MM.1S (cell line): ENCODE measurements around the gene CCSER1.

Experiments
- DNase-seq: peaks from one replicate; pipeline ENCODE4 v3.0.0-alpha.2; 2015
- H2AFZ ChIP-seq: fragments of 300-600 bp; sonication (generic); 2 replicates; pipeline ENCODE4 v1.6.0; 2016; ENCODE audit warnings: antibody characterized with exemption, low read length
- H3F3A ChIP-seq: fragments of 300-600 bp; sonication (generic); 2 replicates; pipeline ENCODE4 v1.6.1; 2016; ENCODE audit warnings: mild to moderate bottlenecking, antibody characterized with exemption, low read length, moderate library complexity, mixed read lengths; ENCODE audit not compliant: insufficient read depth
- H3K27ac ChIP-seq: fragments of 300-600 bp; sonication (generic); 2 replicates; pipeline ENCODE4 v1.5.1; 2016; ENCODE audit warnings: mild to moderate bottlenecking, low read length
- H3K27me3 ChIP-seq: fragments of 300-600 bp; sonication (generic); replicated peaks from 2 replicates; pipeline ENCODE4 v1.6.0; 2016; ENCODE audit warnings: low read length; ENCODE audit not compliant: insufficient read depth
- H3K36me3 ChIP-seq: fragments of 300-600 bp; sonication (generic); replicated peaks from 2 replicates; pipeline ENCODE4 v1.6.1; 2016; ENCODE audit warnings: mild to moderate bottlenecking, low read length, mixed read lengths; ENCODE audit not compliant: insufficient read depth
- H3K4me1 ChIP-seq: fragments of 300-600 bp; sonication (generic); 2 replicates; pipeline ENCODE4 v1.6.1; 2016; ENCODE audit warnings: low read length, mixed read lengths
- H3K4me2 ChIP-seq: fragments of 300-600 bp; sonication (generic); 2 replicates; pipeline ENCODE4 v1.6.0; 2016; ENCODE audit warnings: low read depth, low read length
- H3K4me3 ChIP-seq: fragments of 300-600 bp; sonication (generic); 2 replicates; pipeline ENCODE4 v1.5.1; 2016; ENCODE audit warnings: low read length, mixed read lengths
- H3K79me2 ChIP-seq: fragments of 300-600 bp; sonication (generic); 2 replicates; pipeline ENCODE4 v1.6.1; 2016; ENCODE audit warnings: mixed run types, low read length, mixed read lengths
- H3K9ac ChIP-seq: fragments of 300-600 bp; sonication (generic); 2 replicates; pipeline ENCODE4 v1.6.1; 2016; ENCODE audit warnings: low read length, mixed read lengths
- H3K9me2 ChIP-seq: fragments of 300-600 bp; sonication (generic); replicated peaks from 2 replicates; pipeline ENCODE4 v1.6.1; 2016; ENCODE audit warnings: mild to moderate bottlenecking, low read length, mixed read lengths; ENCODE audit not compliant: insufficient read depth
- H3K9me3 ChIP-seq: fragments of 300-600 bp; sonication (generic); replicated peaks from 2 replicates; pipeline ENCODE4 v1.6.1; 2016; ENCODE audit warnings: mild to moderate bottlenecking, low read length, mixed read lengths; ENCODE audit not compliant: insufficient read depth
- H4K20me1 ChIP-seq: fragments of 300-600 bp; sonication (generic); 2 replicates; pipeline ENCODE4 v1.6.1; 2016; ENCODE audit warnings: mild to moderate bottlenecking, low read length, moderate library complexity, mixed read lengths; ENCODE audit not compliant: insufficient read depth
- CTCF ChIP-seq: fragments of 300-600 bp; sonication (generic); IDR thresholded peaks from 2 replicates; pipeline ENCODE4 v1.5.1; 2016; ENCODE audit warnings: antibody characterized with exemption, low read length, mixed read lengths
- EZH2 ChIP-seq: fragments of 300-600 bp; sonication (generic); optimal IDR thresholded peaks from 2 replicates; pipeline ENCODE3; 2017; ENCODE audit warnings: low read depth, mild to moderate bottlenecking, antibody characterized with exemption, low read length, mixed read lengths
- EZH2phosphoT487 ChIP-seq: fragments of 300-600 bp; sonication (generic); IDR thresholded peaks from 2 replicates; pipeline ENCODE4 v1.6.1; 2018; ENCODE audit warnings: antibody characterized with exemption, low read length

Gene CCSER1

DNA sequence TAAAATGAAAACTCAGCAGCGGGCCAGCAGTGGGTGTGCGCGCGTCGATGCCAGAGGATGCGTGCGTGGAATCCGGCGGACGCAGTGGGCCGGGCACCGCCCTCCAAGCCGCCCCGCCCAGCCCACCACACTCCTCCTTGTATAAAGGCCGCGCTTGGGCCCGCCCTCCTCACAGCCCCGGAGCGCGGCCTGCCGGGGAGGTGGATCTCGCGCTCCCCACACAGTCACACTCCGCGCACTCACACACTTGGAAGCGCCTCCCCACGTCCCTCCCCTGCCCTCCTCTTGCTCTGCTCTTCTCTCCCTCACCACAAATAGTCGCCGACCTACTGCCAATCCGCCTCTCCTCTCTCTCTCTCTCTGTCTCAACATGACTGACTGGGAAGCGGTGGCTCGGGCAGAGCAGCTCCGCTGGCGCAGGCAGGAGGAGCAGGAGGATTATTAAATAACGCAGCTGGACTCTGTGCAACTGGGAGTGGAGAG, at the start of gene CCSER1:
Gene CCSER1 (plus strand): TSS at position 172 of the 483 bp plus-strand sequence.
- Histone ChIP-seq H3K36me3 (no peaks in the 10 kb centered on the region), H3F3A (peaks cover 25% of the 10 kb centered on the region), H4K20me1 (no peaks in the 10 kb centered on the region), H3K4me3 (peak within 1 kb of the TSS; percentile 77), H3K9me3 (no peaks in the 10 kb centered on the region), H3K4me2 (peak within 1 kb of the TSS; percentile 96), H3K9ac (peak within 1 kb of the TSS; percentile 84), H3K4me1 (peaks cover 2% of the 10 kb centered on the region), H2AFZ (peak within 1 kb of the TSS; percentile 91), H3K79me2 (peaks cover 24% of the 10 kb centered on the region), H3K27ac (peak within 1 kb of the TSS; percentile 81; the same call in 1 of the 2 replicates), H3K27me3 (no peaks in the 10 kb centered on the region), H3K9me2 (no peaks in the 10 kb centered on the region)
- DNase-seq, result peak; percentile 88
- no peak for TF ChIP-seq EZH2phosphoT487
- TF ChIP-seq EZH2, result no peak
- TF ChIP-seq CTCF, result no peak

GRCh38 chr4:90078440-90078839, 48.8 kb upstream of the CCSER1 start:
- Histone ChIP-seq H3K27me3 (no peaks in the 10 kb centered on the region), H3K9ac (no peak overlapping the region), H3K27ac (no peak overlapping the region), H3K9me2 (no peaks in the 10 kb centered on the region), H2AFZ (no peak overlapping the region), H3K36me3 (no peaks in the 10 kb centered on the region), H3K9me3 (no peaks in the 10 kb centered on the region), H3K4me3 (no peak overlapping the region), H3K79me2 (no peaks in the 10 kb centered on the region), H4K20me1 (no peaks in the 10 kb centered on the region), H3K4me1 (peaks cover 8% of the 10 kb centered on the region; the same call in 1 of the 2 replicates), H3K4me2 (no peak overlapping the region), H3F3A (no peaks in the 10 kb centered on the region)
- no peak for TF ChIP-seq EZH2
- no peak for TF ChIP-seq CTCF
- TF ChIP-seq EZH2phosphoT487, result no peak
- DNase-seq, result no peak

- H3K9ac ChIP-seq, result no peak overlapping the region
- H3K9me2 ChIP-seq, result no peaks in the 10 kb centered on the region
- H3F3A ChIP-seq, result no peaks in the 10 kb centered on the region
- H3K4me3 ChIP-seq, result no peak overlapping the region
- H3K27me3 ChIP-seq, result no peaks in the 10 kb centered on the region
- TF ChIP-seq EZH2phosphoT487, result no peak
- TF ChIP-seq CTCF, result no peak
- TF ChIP-seq EZH2, result no peak
- peaks cover 8% of the 10 kb centered on the region; the same call in 1 of the 2 replicates for H3K4me1 ChIP-seq
- peak; percentile 35 for DNase-seq
- H4K20me1 ChIP-seq, result no peaks in the 10 kb centered on the region
- no peaks in the 10 kb centered on the region for H3K9me3 ChIP-seq
- no peak overlapping the region for H3K4me2 ChIP-seq
- no peaks in the 10 kb centered on the region for H3K36me3 ChIP-seq
- H2AFZ ChIP-seq, result no peak overlapping the region
- no peaks in the 10 kb centered on the region for H3K79me2 ChIP-seq
- H3K27ac ChIP-seq, result no peak overlapping the region
Observed at GRCh38 chr4:90080116-90080515, 47.1 kb upstream of the CCSER1 start.
